GM23338 (cell line): ENCODE results near the gene C15orf61. TPM values are rescaled to one million over a fixed set of nuclear protein-coding genes. Genes with fewer than 3 reads are reported as not detected.

ENCODE experiments used
- ATAC-seq: fragments of 200-7000 bp; cut with Tn5 transposase; 3 replicates; pipeline ENCODE4 v1.9.1; 2020
- DNase-seq: peaks from one replicate; pipeline ENCODE4 v3.0.0-alpha.2; 2015; ENCODE audit warnings: low spot score
- H2AFZ ChIP-seq: fragments of 200-600 bp; sonication (generic); 2 replicates; pipeline ENCODE4 v1.8.0; 2016; ENCODE audit warnings: antibody characterized with exemption, mild to moderate bottlenecking, moderate library complexity
- H3F3A ChIP-seq: fragments of 200-600 bp; sonication (generic); replicated peaks from 2 replicates; pipeline ENCODE4 v1.8.0; 2017; ENCODE audit warnings: antibody characterized with exemption, mixed run types, low read depth
- H3K27ac ChIP-seq: fragments of 200-600 bp; sonication (generic); 2 replicates; pipeline ENCODE4 v1.6.1; 2016; ENCODE audit warnings: low read depth
- H3K27me3 ChIP-seq: fragments of 200-600 bp; sonication (generic); 2 replicates; pipeline ENCODE4 v1.8.0; 2016; ENCODE audit warnings: mild to moderate bottlenecking, mixed run types, moderate library complexity; ENCODE audit not compliant: insufficient read depth
- H3K36me3 ChIP-seq: fragments of 200-600 bp; sonication (generic); 2 replicates; pipeline ENCODE4 v1.8.0; 2016; ENCODE audit warnings: mild to moderate bottlenecking; ENCODE audit not compliant: insufficient read depth
- H3K4me1 ChIP-seq: fragments of 200-600 bp; sonication (generic); 2 replicates; pipeline ENCODE4 v1.8.0; 2016; ENCODE audit warnings: mild to moderate bottlenecking, moderate library complexity; ENCODE audit not compliant: insufficient read depth
- H3K4me2 ChIP-seq: fragments of 200-600 bp; sonication (generic); 2 replicates; pipeline ENCODE4 v1.7.1; 2017; ENCODE audit warnings: mixed run types
- H3K4me3 ChIP-seq: fragments of 200-600 bp; sonication (generic); 2 replicates; pipeline ENCODE4 v1.6.1; 2016; ENCODE audit warnings: mixed run types
- H3K79me2 ChIP-seq: fragments of 200-600 bp; sonication (generic); replicated peaks from 2 replicates; pipeline ENCODE4 v1.8.0; 2017; ENCODE audit warnings: mild to moderate bottlenecking; ENCODE audit not compliant: insufficient read depth
- H3K9me2 ChIP-seq: fragments of 200-600 bp; sonication (generic); 2 replicates; pipeline ENCODE4 v1.8.0; 2017; ENCODE audit not compliant: insufficient read depth
- H4K20me1 ChIP-seq: fragments of 200-600 bp; sonication (generic); replicated peaks from 2 replicates; pipeline ENCODE4 v1.8.0; 2017; ENCODE audit warnings: mild to moderate bottlenecking; ENCODE audit not compliant: insufficient read depth
- H3K27ac Mint-ChIP-seq: 2 replicates; pipeline ENCODE4 v1.8.0; 2020; ENCODE audit warnings: inconsistent platforms, mild to moderate bottlenecking, moderate library complexity, mixed read lengths
- H3K27me3 Mint-ChIP-seq: 3 replicates; pipeline ENCODE4 v1.8.0; 2022; ENCODE audit warnings: low read depth, mild to moderate bottlenecking, moderate library complexity, mixed read lengths, inconsistent platforms; ENCODE audit not compliant: insufficient read depth, poor library complexity
- H3K36me3 Mint-ChIP-seq: 3 replicates; pipeline ENCODE4 v1.8.0; 2021; ENCODE audit warnings: low read depth, mild to moderate bottlenecking, inconsistent platforms, moderate library complexity, mixed read lengths
- H3K4me1 Mint-ChIP-seq: 3 replicates; pipeline ENCODE4 v1.8.0; 2020; ENCODE audit warnings: mild to moderate bottlenecking, inconsistent platforms, mixed read lengths
- H3K4me3 Mint-ChIP-seq: 3 replicates; pipeline ENCODE4 v1.8.0; 2021; ENCODE audit warnings: moderate library complexity, mild to moderate bottlenecking, inconsistent platforms, mixed read lengths
- H3K9me3 Mint-ChIP-seq: 3 replicates; pipeline ENCODE4 v1.8.0; 2020; ENCODE audit warnings: moderate library complexity, mild to moderate bottlenecking, inconsistent platforms, mixed read lengths
- CREB1 ChIP-seq: fragments of 250-450 bp; sonication (Bioruptor Pico); IDR thresholded peaks from 2 replicates; pipeline ENCODE4 v1.5.0; 2020; ENCODE audit warnings: low read depth, mild to moderate bottlenecking, moderate library complexity
- ETS1 ChIP-seq: IDR thresholded peaks from 2 replicates; pipeline ENCODE4 v1.6.1; 2016; ENCODE audit warnings: antibody characterized with exemption
- EZH2 ChIP-seq: fragments of 200-600 bp; sonication (generic); IDR thresholded peaks from one replicate; pipeline ENCODE4 v1.8.0; 2017; ENCODE audit warnings: antibody characterized with exemption, mild to moderate bottlenecking, low read depth; ENCODE audit not compliant: unreplicated experiment
- EZH2phosphoT487 ChIP-seq: fragments of 200-600 bp; sonication (generic); IDR thresholded peaks from one replicate; pipeline ENCODE4 v1.8.1; 2018; ENCODE audit warnings: antibody characterized with exemption; ENCODE audit not compliant: unreplicated experiment
- JUNB ChIP-seq: IDR thresholded peaks from one replicate; pipeline ENCODE4 v1.6.1; 2016; ENCODE audit warnings: antibody characterized with exemption; ENCODE audit not compliant: unreplicated experiment
- NANOG ChIP-seq: IDR thresholded peaks from 2 replicates; pipeline ENCODE4 v1.6.1; 2016; ENCODE audit warnings: antibody characterized with exemption, borderline replicate concordance
- POLR2AphosphoS5 ChIP-seq: IDR thresholded peaks from 2 replicates; pipeline ENCODE4 v1.6.1; 2016; ENCODE audit warnings: antibody characterized with exemption, low read depth
- STAT1 ChIP-seq: IDR thresholded peaks from one replicate; pipeline ENCODE4 v1.6.1; 2016; ENCODE audit warnings: antibody characterized with exemption; ENCODE audit not compliant: unreplicated experiment
- ZNF114 ChIP-seq: fragments of 250-450 bp; sonication (Bioruptor Pico); IDR thresholded peaks from 2 replicates; pipeline ENCODE4 v1.5.0; 2020; ENCODE audit warnings: mild to moderate bottlenecking, moderate library complexity
- ZNF331 ChIP-seq: fragments of 250-450 bp; sonication (Bioruptor Pico); IDR thresholded peaks from 2 replicates; pipeline ENCODE4 v1.5.0; 2020; ENCODE audit warnings: low read depth, mild to moderate bottlenecking, moderate library complexity
- polyA plus RNA-seq: library from polyadenylated mRNA; unstranded; fragments of >200 nt; fragmentation: Nextera tagmentation; extraction: Ambion mirVana; gene quantifications from 2 replicates; pipeline ENCODE4 v1.2.1, GENCODE V29; 2016
- total RNA-seq: library from RNA; depleted of rRNA; stranded (reverse); fragments of >200 nt; shearing (Covaris generic); gene quantifications from 2 replicates; pipeline ENCODE4 v1.2.3, GENCODE V29; 2014
- TF ChIP-seq, protein P1 (sequence below), 2 experiments: fragments of 200-600 bp in 1 of 2; sonication (generic) in 1 of 2; conservative IDR thresholded peaks; 2 replicates each; pipeline versions ENCODE4 v1.5.1 to v1.6.1; 2016 to 2017; ENCODE audit warnings: antibody characterized with exemption in 2 of 2, low read depth in 2 of 2, mild to moderate bottlenecking in 2 of 2, moderate library complexity in 1 of 2
- TF ChIP-seq, protein P2 (sequence below): fragments of 250-450 bp; sonication (Bioruptor Pico); IDR thresholded peaks from 2 replicates; pipeline ENCODE4 v1.5.0; 2020; ENCODE audit warnings: mild to moderate bottlenecking, moderate library complexity
- TF ChIP-seq, protein P3 (sequence below): IDR thresholded peaks from one replicate; pipeline ENCODE4 v1.6.1; 2018; ENCODE audit warnings: antibody characterized with exemption; ENCODE audit not compliant: unreplicated experiment

C15orf61 gene
- total and polyA plus RNA-seq, 2 experiments from 2014 or later = 1.8 to 5.9 TPM

DNA sequence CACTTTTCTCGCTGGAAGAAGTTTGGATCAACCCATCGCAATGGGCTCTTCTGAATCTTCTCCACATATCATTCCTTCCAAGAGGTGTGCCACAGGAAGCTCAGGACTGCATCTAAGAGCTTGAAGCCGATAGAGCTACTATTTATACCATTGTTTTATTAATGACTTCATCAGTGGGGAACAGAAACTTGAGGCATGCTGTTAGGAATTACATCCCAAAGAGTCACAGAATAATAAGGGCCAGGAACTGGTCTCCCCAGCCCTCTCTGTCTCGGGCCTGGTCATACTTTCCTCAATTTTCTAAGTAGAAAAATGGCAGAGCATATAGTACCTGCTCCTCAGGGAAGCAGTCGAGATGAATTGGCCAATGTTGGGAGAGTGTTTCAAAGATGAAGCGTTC lies 16.9 kb upstream of the C15orf61 start:
- no peaks in the 10 kb centered on the region for H3K9me3 Mint-ChIP-seq
- H3K27ac Mint-ChIP-seq = no peak overlapping the region
- Histone ChIP-seq H3K4me3 (no peak overlapping the region), H3K27me3 (no peaks in the 10 kb centered on the region), H3K4me2 (no peak overlapping the region), H3F3A (no peaks in the 10 kb centered on the region), H3K36me3 (no peaks in the 10 kb centered on the region), H3K9me2 (no peaks in the 10 kb centered on the region), H3K27ac (no peak overlapping the region), H4K20me1 (no peaks in the 10 kb centered on the region; the same call in 1 of the 2 replicates), H2AFZ (no peak overlapping the region), H3K4me1 (peaks cover 17% of the 10 kb centered on the region; the same call in 1 of the 2 replicates), H3K79me2 (no peaks in the 10 kb centered on the region)
- no peaks in the 10 kb centered on the region for H3K36me3 Mint-ChIP-seq
- no peak for TF ChIP-seq JUNB
- TF ChIP-seq ZNF331 (CRISPR knock-in tag) = no peak
- TF ChIP-seq EZH2phosphoT487 = no peak
- no peak for TF ChIP-seq ZNF114 (CRISPR knock-in tag)
- no peak for TF ChIP-seq CREB1 (CRISPR knock-in tag)
- TF ChIP-seq, protein P1, sequence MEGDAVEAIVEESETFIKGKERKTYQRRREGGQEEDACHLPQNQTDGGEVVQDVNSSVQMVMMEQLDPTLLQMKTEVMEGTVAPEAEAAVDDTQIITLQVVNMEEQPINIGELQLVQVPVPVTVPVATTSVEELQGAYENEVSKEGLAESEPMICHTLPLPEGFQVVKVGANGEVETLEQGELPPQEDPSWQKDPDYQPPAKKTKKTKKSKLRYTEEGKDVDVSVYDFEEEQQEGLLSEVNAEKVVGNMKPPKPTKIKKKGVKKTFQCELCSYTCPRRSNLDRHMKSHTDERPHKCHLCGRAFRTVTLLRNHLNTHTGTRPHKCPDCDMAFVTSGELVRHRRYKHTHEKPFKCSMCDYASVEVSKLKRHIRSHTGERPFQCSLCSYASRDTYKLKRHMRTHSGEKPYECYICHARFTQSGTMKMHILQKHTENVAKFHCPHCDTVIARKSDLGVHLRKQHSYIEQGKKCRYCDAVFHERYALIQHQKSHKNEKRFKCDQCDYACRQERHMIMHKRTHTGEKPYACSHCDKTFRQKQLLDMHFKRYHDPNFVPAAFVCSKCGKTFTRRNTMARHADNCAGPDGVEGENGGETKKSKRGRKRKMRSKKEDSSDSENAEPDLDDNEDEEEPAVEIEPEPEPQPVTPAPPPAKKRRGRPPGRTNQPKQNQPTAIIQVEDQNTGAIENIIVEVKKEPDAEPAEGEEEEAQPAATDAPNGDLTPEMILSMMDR (conservative IDR thresholded peaks at IDR 0.05; ENCODE audit: low read depth in 2 of 2) = no peak
- no peak for TF ChIP-seq NANOG
- TF ChIP-seq EZH2 = no peak
- no peak for TF ChIP-seq STAT1
- TF ChIP-seq POLR2AphosphoS5 = no peak
- TF ChIP-seq ETS1 = no peak
- TF ChIP-seq, protein P2, sequence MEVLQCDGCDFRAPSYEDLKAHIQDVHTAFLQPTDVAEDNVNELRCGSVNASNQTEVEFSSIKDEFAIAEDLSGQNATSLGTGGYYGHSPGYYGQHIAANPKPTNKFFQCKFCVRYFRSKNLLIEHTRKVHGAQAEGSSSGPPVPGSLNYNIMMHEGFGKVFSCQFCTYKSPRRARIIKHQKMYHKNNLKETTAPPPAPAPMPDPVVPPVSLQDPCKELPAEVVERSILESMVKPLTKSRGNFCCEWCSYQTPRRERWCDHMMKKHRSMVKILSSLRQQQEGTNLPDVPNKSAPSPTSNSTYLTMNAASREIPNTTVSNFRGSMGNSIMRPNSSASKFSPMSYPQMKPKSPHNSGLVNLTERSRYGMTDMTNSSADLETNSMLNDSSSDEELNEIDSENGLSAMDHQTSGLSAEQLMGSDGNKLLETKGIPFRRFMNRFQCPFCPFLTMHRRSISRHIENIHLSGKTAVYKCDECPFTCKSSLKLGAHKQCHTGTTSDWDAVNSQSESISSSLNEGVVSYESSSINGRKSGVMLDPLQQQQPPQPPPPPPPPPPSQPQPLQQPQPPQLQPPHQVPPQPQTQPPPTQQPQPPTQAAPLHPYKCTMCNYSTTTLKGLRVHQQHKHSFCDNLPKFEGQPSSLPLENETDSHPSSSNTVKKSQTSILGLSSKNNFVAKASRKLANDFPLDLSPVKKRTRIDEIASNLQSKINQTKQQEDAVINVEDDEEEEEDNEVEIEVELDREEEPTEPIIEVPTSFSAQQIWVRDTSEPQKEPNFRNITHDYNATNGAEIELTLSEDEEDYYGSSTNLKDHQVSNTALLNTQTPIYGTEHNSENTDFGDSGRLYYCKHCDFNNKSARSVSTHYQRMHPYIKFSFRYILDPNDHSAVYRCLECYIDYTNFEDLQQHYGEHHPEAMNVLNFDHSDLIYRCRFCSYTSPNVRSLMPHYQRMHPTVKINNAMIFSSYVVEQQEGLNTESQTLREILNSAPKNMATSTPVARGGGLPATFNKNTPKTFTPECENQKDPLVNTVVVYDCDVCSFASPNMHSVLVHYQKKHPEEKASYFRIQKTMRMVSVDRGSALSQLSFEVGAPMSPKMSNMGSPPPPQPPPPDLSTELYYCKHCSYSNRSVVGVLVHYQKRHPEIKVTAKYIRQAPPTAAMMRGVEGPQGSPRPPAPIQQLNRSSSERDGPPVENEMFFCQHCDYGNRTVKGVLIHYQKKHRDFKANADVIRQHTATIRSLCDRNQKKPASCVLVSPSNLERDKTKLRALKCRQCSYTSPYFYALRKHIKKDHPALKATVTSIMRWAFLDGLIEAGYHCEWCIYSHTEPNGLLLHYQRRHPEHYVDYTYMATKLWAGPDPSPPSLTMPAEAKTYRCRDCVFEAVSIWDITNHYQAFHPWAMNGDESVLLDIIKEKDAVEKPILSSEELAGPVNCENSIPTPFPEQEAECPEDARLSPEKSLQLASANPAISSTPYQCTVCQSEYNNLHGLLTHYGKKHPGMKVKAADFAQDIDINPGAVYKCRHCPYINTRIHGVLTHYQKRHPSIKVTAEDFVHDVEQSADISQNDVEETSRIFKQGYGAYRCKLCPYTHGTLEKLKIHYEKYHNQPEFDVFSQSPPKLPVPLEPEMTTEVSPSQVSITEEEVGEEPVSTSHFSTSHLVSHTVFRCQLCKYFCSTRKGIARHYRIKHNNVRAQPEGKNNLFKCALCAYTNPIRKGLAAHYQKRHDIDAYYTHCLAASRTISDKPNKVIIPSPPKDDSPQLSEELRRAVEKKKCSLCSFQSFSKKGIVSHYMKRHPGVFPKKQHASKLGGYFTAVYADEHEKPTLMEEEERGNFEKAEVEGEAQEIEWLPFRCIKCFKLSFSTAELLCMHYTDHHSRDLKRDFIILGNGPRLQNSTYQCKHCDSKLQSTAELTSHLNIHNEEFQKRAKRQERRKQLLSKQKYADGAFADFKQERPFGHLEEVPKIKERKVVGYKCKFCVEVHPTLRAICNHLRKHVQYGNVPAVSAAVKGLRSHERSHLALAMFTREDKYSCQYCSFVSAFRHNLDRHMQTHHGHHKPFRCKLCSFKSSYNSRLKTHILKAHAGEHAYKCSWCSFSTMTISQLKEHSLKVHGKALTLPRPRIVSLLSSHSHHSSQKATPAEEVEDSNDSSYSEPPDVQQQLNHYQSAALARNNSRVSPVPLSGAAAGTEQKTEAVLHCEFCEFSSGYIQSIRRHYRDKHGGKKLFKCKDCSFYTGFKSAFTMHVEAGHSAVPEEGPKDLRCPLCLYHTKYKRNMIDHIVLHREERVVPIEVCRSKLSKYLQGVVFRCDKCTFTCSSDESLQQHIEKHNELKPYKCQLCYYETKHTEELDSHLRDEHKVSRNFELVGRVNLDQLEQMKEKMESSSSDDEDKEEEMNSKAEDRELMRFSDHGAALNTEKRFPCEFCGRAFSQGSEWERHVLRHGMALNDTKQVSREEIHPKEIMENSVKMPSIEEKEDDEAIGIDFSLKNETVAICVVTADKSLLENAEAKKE (CRISPR knock-in tag) = no peak
- TF ChIP-seq, protein P3, sequence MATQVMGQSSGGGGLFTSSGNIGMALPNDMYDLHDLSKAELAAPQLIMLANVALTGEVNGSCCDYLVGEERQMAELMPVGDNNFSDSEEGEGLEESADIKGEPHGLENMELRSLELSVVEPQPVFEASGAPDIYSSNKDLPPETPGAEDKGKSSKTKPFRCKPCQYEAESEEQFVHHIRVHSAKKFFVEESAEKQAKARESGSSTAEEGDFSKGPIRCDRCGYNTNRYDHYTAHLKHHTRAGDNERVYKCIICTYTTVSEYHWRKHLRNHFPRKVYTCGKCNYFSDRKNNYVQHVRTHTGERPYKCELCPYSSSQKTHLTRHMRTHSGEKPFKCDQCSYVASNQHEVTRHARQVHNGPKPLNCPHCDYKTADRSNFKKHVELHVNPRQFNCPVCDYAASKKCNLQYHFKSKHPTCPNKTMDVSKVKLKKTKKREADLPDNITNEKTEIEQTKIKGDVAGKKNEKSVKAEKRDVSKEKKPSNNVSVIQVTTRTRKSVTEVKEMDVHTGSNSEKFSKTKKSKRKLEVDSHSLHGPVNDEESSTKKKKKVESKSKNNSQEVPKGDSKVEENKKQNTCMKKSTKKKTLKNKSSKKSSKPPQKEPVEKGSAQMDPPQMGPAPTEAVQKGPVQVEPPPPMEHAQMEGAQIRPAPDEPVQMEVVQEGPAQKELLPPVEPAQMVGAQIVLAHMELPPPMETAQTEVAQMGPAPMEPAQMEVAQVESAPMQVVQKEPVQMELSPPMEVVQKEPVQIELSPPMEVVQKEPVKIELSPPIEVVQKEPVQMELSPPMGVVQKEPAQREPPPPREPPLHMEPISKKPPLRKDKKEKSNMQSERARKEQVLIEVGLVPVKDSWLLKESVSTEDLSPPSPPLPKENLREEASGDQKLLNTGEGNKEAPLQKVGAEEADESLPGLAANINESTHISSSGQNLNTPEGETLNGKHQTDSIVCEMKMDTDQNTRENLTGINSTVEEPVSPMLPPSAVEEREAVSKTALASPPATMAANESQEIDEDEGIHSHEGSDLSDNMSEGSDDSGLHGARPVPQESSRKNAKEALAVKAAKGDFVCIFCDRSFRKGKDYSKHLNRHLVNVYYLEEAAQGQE = no peak
- H3K27me3 Mint-ChIP-seq = no peaks in the 10 kb centered on the region
- no peak for ATAC-seq
- no peak for DNase-seq
- no peak overlapping the region for H3K4me3 Mint-ChIP-seq
- H3K4me1 Mint-ChIP-seq = peaks cover 22% of the 10 kb centered on the region
